ENCODE results near the gene JAKMIP1.
A peak's percentile ranks its signal among the peaks of the same experiment; 100 is the strongest.
"Not testable (repeated sequence)": the region's sequence is repeated elsewhere in the genome, so short reads cannot be mapped to it uniquely, and the experiment has no call there.

Gene JAKMIP1

DNA sequence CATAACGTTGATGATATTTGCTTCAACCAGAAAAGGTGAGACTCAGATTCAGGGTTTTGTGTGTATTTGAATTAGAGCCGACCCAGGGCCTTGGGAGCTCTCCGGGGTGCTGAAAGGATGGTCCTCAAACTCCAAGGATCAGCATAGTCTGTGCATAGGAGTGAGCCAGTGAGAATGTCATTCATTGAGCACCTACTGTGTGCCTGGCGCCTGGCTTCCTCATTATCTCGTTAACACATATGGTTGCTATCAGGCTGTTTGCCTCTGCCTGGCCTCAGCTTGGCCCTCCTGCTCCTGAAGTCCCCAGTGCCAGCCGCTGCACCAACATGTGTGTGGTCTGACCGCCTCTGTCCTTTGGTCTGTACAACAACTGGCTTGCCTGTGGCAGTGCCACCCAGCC is 25.1 kb upstream of the JAKMIP1 start:
- Histone ChIP-seq H3K4me3 (no peak overlapping the region), H3K4me2 (no peak overlapping the region), H4K20me1 (peaks cover 0 to 31% (median 0%) of the 10 kb centered on the region in 11 experiments; a peak in 6 of 22 replicates), H3K27me3 (no peaks in the 10 kb centered on the region), H3K36me3 (no peaks in the 10 kb centered on the region), H3K27ac (no peak overlapping the region), H3K9ac (no peak overlapping the region), H3K4me1 (peaks cover 0 to 43% (median 25%) of the 10 kb centered on the region in 10 experiments; a peak in 15 of 20 replicates), H3K9me3 (replicated peaks in 1 of 11) (peaks cover 8 to 12% (median 10%) of the 10 kb centered on the region in 11 experiments)
- TF ChIP-seq Cebpa-rat (IDR thresholded peaks at IDR 0.05) = no peak

DNA sequence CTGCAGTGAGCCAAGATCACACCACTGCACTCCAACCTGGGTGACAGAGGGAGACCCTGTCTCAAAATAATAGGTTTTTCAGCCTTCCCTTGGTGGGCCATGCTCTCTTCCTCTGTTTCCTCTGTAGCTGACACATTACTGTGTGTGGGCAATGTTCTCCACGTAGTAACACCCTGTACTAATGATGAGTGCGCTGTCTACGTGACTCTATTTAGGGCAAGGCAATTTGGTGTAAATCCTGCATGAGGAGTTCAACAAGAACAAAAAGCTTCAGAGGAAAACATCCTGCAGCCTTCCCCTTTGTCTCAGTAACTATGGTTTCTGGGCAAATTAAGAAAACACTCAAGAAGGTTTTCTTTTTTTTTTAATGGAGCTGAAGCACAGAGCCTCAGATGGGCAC is 24.4 kb upstream of the JAKMIP1 start:
- no peak overlapping the region for H3K4me2 ChIP-seq
- H3K36me3 ChIP-seq = no peaks in the 10 kb centered on the region
- no peak for TF ChIP-seq Cebpa-rat (IDR thresholded peaks at IDR 0.05)
- no peak overlapping the region for H3K9ac ChIP-seq
- peaks cover 8 to 12% (median 10%) of the 10 kb centered on the region in 11 experiments for H3K9me3 ChIP-seq (replicated peaks in 1 of 11)
- H3K4me1 ChIP-seq = peaks cover 0 to 36% (median 18%) of the 10 kb centered on the region in 10 experiments; a peak in 14 of 20 replicates
- H3K27ac ChIP-seq = no peak overlapping the region
- H3K4me3 ChIP-seq = no peak overlapping the region
- peaks cover 0 to 26% (median 0%) of the 10 kb centered on the region in 11 experiments; a peak in 6 of 22 replicates for H4K20me1 ChIP-seq
- no peaks in the 10 kb centered on the region for H3K27me3 ChIP-seq

DNA sequence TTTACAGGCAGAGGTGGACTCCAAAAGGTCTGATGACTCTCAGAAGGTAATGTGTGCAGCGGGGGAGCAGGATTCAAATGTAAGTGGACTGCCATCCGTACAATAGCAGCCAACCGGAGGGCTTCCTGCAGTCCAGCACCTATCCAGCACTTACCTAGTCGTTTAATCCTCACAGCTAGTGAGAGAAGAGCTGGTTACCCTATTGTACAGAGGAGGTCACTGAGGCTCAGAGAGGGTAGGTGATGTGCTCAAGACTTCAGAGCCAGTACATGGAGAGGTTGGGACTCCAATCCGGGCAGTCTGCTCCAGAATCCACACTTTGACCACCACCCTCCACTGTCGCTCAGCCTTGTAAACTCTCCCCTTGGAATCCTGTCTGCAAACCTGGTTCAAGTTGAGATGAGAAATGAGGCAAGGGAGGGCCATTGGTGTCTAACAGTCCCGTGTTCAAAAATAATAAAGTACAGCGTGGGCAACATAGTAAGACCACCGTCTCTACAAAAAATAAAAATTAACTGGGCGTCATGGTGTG is 22.5 kb upstream of the JAKMIP1 start:
- H4K20me1 ChIP-seq = peaks cover 0 to 19% (median 0%) of the 10 kb centered on the region in 11 experiments; a peak in 5 of 22 replicates
- no peak overlapping the region for H3K27ac ChIP-seq
- no peaks in the 10 kb centered on the region for H3K36me3 ChIP-seq
- no peak overlapping the region for H3K9ac ChIP-seq
- H3K4me3 ChIP-seq = no peak overlapping the region; a peak in 1 of 20 replicates
- peaks cover 5 to 21% (median 17%) of the 10 kb centered on the region in 10 experiments for H3K4me1 ChIP-seq
- TF ChIP-seq Cebpa-rat (IDR thresholded peaks at IDR 0.05) = no peak
- H3K27me3 ChIP-seq = no peaks in the 10 kb centered on the region
- peaks cover 8 to 12% (median 10%) of the 10 kb centered on the region in 11 experiments for H3K9me3 ChIP-seq (replicated peaks in 1 of 11)
- no peak overlapping the region for H3K4me2 ChIP-seq

DNA sequence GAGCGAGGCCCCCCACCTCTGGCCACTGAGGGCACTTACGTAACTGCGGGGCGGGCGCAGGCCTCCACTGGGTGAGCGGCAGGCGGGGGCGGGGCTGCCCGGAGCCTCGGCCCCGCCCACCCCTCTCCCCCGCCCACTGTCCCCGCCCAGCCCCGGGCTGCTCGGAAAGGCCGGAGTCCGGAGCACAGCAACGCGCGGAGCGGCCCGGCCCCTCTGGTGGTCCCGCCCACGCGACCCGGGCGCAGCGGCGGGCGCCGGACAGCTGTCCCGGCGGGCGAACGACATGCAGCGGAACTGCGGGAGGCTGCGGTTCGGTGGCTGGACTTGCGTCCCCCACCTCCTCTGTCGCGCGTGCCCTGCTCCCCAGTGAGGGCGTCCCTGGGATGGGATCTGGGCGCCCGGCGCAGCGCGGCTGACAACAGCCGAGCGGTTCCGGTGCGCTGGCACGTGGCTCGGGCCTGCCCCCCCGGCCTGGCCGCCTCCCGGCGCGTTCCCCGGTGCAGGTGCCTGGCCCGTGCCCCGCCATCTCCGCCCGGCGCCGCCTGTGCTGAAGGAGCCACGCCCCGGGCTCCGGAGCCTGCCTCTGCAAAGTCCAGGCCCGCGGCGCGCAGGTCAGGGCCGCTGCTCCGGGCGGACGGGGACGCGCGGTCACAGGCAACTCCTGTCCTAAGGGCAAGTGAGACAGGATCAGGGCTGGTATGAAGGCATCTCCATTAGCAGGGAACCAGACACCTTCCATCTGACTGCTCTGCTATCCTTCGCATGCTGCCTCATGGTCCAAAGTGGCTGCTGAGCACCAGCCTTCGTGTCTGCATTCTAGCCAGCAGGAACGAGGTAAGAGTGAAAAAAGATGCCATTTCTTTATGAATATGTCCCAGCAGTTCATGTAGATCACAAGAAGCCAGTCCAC is 21.8 kb upstream of the JAKMIP1 start:
- no peaks in the 10 kb centered on the region for H3K27me3 ChIP-seq
- peaks cover 0 to 19% (median 0%) of the 10 kb centered on the region in 11 experiments; a peak in 5 of 22 replicates for H4K20me1 ChIP-seq
- H3K36me3 ChIP-seq = no peaks in the 10 kb centered on the region
- no peak for TF ChIP-seq Cebpa-rat (IDR thresholded peaks at IDR 0.05)
- H3K9ac ChIP-seq = no peak overlapping the region
- H3K27ac ChIP-seq = no peak overlapping the region
- H3K4me3 ChIP-seq = no peak overlapping the region; a peak in 1 of 20 replicates
- no peak overlapping the region for H3K4me2 ChIP-seq
- peaks cover 9 to 16% (median 12%) of the 10 kb centered on the region in 10 experiments for H3K4me1 ChIP-seq
- peaks cover 8 to 12% (median 10%) of the 10 kb centered on the region in 11 experiments for H3K9me3 ChIP-seq (replicated peaks in 1 of 11)

DNA sequence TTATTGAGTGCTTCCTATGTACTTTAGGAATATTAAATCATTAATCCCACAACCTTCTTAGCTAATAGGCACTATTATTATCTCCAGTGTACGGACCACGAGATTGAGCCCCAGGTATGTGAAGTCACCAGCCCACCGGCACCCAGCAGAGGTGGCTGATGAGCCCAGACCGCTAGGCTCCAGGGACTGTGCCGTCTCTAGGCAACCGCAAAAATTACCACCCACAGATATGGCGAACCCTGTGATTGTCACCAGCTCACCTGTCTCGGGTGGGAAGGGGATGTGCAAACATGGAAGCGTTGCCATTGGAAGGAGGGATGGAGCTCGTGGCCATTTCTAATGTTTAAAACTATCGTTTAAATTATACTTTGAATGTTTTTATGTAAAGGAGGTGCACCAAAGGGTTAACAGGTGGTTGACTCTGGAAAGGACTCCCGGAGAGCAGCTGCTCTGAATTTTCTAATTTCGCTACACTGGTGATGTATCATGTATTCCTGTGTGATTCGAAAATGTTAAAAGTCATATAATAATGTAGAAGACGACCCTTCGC is 21.0 kb upstream of the JAKMIP1 start:
- Histone ChIP-seq H3K27ac (no peak overlapping the region), H3K27me3 (no peaks in the 10 kb centered on the region), H3K4me1 (peaks cover 2 to 14% (median 6%) of the 10 kb centered on the region in 10 experiments), H3K4me3 (no peak overlapping the region), H3K9me3 (replicated peaks in 1 of 11) (peaks cover 8 to 15% (median 10%) of the 10 kb centered on the region in 11 experiments), H4K20me1 (peaks cover 0 to 11% (median 0%) of the 10 kb centered on the region in 11 experiments; a peak in 5 of 22 replicates), H3K36me3 (no peaks in the 10 kb centered on the region), H3K4me2 (no peak overlapping the region), H3K9ac (no peak overlapping the region)
- TF ChIP-seq Cebpa-rat (IDR thresholded peaks at IDR 0.05) = no peak

DNA sequence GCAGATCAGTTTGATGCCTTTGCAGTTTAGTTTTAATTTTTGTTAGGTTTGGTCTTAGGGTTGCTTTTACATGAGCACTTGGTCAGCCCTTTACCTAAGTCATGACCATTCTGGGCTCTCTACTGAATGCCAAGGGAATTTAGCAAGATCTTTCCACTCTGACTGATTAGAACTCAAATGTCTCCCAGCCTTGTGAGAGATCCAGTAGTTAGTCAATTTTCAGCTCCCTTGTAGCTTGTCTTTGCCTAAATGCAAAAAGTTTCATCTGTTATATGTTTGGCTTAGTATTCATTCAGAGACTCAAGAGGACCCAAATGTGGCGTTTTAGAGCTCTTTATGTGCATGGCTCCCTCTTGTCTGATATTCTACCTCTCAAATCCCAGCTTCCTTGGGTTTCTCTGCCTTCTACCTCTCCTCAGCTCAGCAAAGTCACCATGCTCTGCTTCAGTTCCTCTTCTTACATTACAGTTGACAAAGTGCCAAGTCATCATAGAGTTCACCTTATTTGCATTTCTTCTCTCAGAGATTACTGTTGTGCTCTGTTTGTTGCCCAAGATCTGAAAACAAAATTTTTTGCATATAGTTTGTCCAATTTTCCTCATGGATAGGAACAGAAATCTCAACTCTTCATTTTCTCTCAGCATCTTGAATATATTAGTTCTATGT is 17.5 kb upstream of the JAKMIP1 start:
- no peak overlapping the region for H3K9ac ChIP-seq
- no peak for TF ChIP-seq Cebpa-rat (IDR thresholded peaks at IDR 0.05)
- no peaks in the 10 kb centered on the region for H3K36me3 ChIP-seq
- H3K4me3 ChIP-seq = no peak overlapping the region
- peak overlapping the region in 1 of 11 experiments; percentile 3; a peak in 2 of 22 replicates for H3K27ac ChIP-seq
- H3K4me2 ChIP-seq = peak overlapping the region in 3 of 11 experiments; percentile 11 to 65 (median 49); a peak in 5 of 22 replicates
- H4K20me1 ChIP-seq = no peaks in the 10 kb centered on the region
- no peaks in the 10 kb centered on the region for H3K27me3 ChIP-seq
- peaks cover 0 to 14% (median 1%) of the 10 kb centered on the region in 10 experiments; a peak in 8 of 20 replicates for H3K4me1 ChIP-seq
- H3K9me3 ChIP-seq (replicated peaks in 1 of 11) = peaks cover 8 to 31% (median 14%) of the 10 kb centered on the region in 11 experiments

DNA sequence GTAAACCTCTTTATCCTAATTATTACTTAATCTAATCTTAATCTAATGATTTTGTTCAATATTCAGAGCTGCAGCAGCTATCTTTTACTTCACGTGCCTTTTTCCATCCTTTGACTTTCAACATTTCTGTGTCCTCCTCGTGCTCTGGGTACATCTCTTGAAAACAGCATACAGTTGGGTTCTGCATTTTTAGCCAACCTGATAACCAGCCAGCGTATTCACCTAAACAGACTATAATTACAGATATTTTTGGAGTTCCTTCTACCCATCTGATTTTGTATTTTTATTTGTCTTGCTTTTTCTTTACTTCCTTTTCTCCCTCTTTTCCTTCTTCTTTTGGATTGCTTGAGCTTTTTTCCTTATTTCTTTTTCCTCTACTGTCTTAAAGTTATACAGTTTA is 16.2 kb upstream of the JAKMIP1 start:
- Histone ChIP-seq H3K9me3 (replicated peaks in 1 of 11) (peaks cover 0 to 23% (median 5%) of the 10 kb centered on the region in 11 experiments; a peak in 9 of 22 replicates), H4K20me1 (no peaks in the 10 kb centered on the region), H3K4me3 (no peak overlapping the region), H3K4me2 (no peak overlapping the region), H3K36me3 (no peaks in the 10 kb centered on the region), H3K27me3 (no peaks in the 10 kb centered on the region), H3K4me1 (peaks cover 0 to 14% (median 1%) of the 10 kb centered on the region in 10 experiments; a peak in 8 of 20 replicates), H3K27ac (no peak overlapping the region), H3K9ac (no peak overlapping the region)
- no peak for TF ChIP-seq Cebpa-rat (IDR thresholded peaks at IDR 0.05)

DNA sequence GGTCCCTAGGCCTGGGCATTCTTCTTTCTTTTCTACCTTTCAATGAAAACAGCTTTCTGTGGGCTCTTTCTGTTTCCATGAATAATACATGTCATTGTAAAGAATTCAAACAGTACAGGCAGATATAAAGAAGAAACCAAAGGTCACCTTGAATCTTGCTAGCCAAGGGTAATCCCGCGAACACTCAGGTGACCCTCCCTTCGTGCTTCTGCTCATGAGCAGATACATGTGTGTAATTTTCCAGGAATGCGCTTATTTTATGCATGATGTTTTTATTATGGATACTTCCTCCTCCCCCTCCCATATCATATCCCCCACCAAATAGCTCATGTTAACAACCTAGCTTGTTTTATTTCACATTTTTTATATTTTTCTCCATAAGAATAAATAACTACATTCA is 9.6 kb upstream of the JAKMIP1 start:
- no peaks in the 10 kb centered on the region for H3K4me1 ChIP-seq
- no peak overlapping the region for H3K4me3 ChIP-seq
- peaks cover 0 to 7% (median 0%) of the 10 kb centered on the region in 11 experiments; a peak in 1 of 22 replicates for H4K20me1 ChIP-seq
- no peaks in the 10 kb centered on the region for H3K27me3 ChIP-seq
- H3K9ac ChIP-seq = no peak overlapping the region
- H3K9me3 ChIP-seq (replicated peaks in 1 of 11) = peaks cover 0 to 9% (median 5%) of the 10 kb centered on the region in 11 experiments; a peak in 9 of 22 replicates
- no peak for TF ChIP-seq Cebpa-rat (IDR thresholded peaks at IDR 0.05)
- H3K27ac ChIP-seq = no peak overlapping the region
- H3K36me3 ChIP-seq = no peaks in the 10 kb centered on the region
- no peak overlapping the region for H3K4me2 ChIP-seq

DNA sequence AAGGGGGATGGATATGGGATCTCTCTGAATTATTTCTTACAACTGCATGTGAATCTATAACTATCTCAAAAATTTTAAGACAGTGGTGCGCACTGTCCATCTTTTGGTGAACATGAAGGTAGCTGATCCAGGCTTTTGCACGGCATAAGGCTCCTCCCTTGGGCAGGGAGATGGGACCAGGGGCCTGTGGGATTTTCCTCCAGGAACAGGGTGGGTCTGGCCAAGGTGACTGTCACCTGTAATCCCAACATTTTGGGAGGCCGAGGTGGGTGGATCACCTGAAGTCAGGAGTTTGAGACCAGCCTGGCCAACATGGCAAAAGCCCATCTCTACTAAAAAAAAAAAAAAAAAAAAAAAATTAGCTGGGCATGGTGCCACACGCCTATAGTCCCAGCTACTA is 8.9 kb upstream of the JAKMIP1 start:
- H3K27me3 ChIP-seq; H3K9ac ChIP-seq; H3K4me1 ChIP-seq; H4K20me1 ChIP-seq; H3K9me3 ChIP-seq (replicated peaks in 1 of 11); H3K27ac ChIP-seq; H3K36me3 ChIP-seq; H3K4me3 ChIP-seq; H3K4me2 ChIP-seq: not testable (repeated sequence)
